ENCODE results near the gene TSHZ1. TPM values are rescaled to one million over a fixed set of nuclear protein-coding genes. Genes with fewer than 3 reads are reported as not detected.
A peak's percentile ranks its signal among the peaks of the same experiment; 100 is the strongest.

Gene TSHZ1
- polyA plus RNA-seq, 1 of the 3 experiments (the other 2 are of a cell fraction) = 2.6 TPM

- TF ChIP-seq, protein P1, sequence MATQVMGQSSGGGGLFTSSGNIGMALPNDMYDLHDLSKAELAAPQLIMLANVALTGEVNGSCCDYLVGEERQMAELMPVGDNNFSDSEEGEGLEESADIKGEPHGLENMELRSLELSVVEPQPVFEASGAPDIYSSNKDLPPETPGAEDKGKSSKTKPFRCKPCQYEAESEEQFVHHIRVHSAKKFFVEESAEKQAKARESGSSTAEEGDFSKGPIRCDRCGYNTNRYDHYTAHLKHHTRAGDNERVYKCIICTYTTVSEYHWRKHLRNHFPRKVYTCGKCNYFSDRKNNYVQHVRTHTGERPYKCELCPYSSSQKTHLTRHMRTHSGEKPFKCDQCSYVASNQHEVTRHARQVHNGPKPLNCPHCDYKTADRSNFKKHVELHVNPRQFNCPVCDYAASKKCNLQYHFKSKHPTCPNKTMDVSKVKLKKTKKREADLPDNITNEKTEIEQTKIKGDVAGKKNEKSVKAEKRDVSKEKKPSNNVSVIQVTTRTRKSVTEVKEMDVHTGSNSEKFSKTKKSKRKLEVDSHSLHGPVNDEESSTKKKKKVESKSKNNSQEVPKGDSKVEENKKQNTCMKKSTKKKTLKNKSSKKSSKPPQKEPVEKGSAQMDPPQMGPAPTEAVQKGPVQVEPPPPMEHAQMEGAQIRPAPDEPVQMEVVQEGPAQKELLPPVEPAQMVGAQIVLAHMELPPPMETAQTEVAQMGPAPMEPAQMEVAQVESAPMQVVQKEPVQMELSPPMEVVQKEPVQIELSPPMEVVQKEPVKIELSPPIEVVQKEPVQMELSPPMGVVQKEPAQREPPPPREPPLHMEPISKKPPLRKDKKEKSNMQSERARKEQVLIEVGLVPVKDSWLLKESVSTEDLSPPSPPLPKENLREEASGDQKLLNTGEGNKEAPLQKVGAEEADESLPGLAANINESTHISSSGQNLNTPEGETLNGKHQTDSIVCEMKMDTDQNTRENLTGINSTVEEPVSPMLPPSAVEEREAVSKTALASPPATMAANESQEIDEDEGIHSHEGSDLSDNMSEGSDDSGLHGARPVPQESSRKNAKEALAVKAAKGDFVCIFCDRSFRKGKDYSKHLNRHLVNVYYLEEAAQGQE (IDR thresholded peaks at IDR 0.05; ENCODE audit: low read depth, low read length) = no peak
- no peak for TF ChIP-seq SMC3 (IDR thresholded peaks at IDR 0.05; ENCODE audit: low read depth, low read length)
- no peak for TF ChIP-seq MEF2A (IDR thresholded peaks at IDR 0.05; ENCODE audit: borderline replicate concordance, low read depth)
- TF ChIP-seq EP300 (IDR thresholded peaks at IDR 0.05; ENCODE audit: borderline replicate concordance in 1 of 2, low read depth in 1 of 2, low read length in 1 of 2) = no peak; a peak in 1 of 4 replicates
- no peak for TF ChIP-seq EZH2phosphoT487 (IDR thresholded peaks at IDR 0.05; ENCODE audit: borderline replicate concordance, low read depth)
- TF ChIP-seq NRF1 (IDR thresholded peaks at IDR 0.05; ENCODE audit: low read depth, low read length) = no peak
- TF ChIP-seq RAD21 (IDR thresholded peaks at IDR 0.05; ENCODE audit: low read length) = 0 out of 2 replicates have a peak, but pooled peaks have one; percentile 1
- TF ChIP-seq, protein P2, sequence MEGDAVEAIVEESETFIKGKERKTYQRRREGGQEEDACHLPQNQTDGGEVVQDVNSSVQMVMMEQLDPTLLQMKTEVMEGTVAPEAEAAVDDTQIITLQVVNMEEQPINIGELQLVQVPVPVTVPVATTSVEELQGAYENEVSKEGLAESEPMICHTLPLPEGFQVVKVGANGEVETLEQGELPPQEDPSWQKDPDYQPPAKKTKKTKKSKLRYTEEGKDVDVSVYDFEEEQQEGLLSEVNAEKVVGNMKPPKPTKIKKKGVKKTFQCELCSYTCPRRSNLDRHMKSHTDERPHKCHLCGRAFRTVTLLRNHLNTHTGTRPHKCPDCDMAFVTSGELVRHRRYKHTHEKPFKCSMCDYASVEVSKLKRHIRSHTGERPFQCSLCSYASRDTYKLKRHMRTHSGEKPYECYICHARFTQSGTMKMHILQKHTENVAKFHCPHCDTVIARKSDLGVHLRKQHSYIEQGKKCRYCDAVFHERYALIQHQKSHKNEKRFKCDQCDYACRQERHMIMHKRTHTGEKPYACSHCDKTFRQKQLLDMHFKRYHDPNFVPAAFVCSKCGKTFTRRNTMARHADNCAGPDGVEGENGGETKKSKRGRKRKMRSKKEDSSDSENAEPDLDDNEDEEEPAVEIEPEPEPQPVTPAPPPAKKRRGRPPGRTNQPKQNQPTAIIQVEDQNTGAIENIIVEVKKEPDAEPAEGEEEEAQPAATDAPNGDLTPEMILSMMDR (IDR thresholded peaks at IDR 0.05) = no peak
- no peak for TF ChIP-seq CHD2 (IDR thresholded peaks at IDR 0.05; ENCODE audit: low read length, partially characterized antibody)
- peak; percentile 66; the same call in 1 of the 2 replicates for TF ChIP-seq SIN3A (IDR thresholded peaks at IDR 0.05; ENCODE audit: borderline replicate concordance, low read depth, low read length)
These were observed at the start of gene TSHZ1 (continued) for GRCh38 chr18:75210274-75211001.

- WGBS (ENCODE audit: low lambda C conversion rate) = 74% methylated on average over 12 of the region's 14 CpGs
- CTCF ChIA-PET = no interaction called here
- Histone ChIP-seq H3K9me2 (no peaks in the 10 kb centered on the region), H3K36me3 (replicated peaks in 1 of 2; ENCODE audit: control insufficient read depth in 1 of 2, insufficient read depth in 2 of 2, low read length in 1 of 2) (no peaks in the 10 kb centered on the region), H3K9me3 (no peaks in the 10 kb centered on the region), H3K9ac (no peak overlapping the region), H4K20me1 (ENCODE audit: insufficient read depth) (no peaks in the 10 kb centered on the region), H3K27me3 (ENCODE audit: insufficient read depth) (no peaks in the 10 kb centered on the region), H3K4me1 (ENCODE audit: control insufficient read depth in 1 of 2, insufficient read depth in 2 of 2, low read depth in 1 of 2, low read length in 1 of 2) (peaks cover 0 to 4% of the 10 kb centered on the region in 2 experiments; a peak in 1 of 4 replicates), H3K79me2 (ENCODE audit: insufficient read depth) (no peaks in the 10 kb centered on the region), H3F3A (replicated peaks; ENCODE audit: insufficient read depth) (no peaks in the 10 kb centered on the region), H3K27ac (ENCODE audit: low read depth in 2 of 2, low read length in 1 of 2) (no peak overlapping the region), H2AFZ (ENCODE audit: low read depth) (no peak overlapping the region), H3K4me2 (peak overlapping the region; percentile 23; the same call in 1 of the 2 replicates), H3K4me3 (ENCODE audit: low read depth in 2 of 2, low read length in 1 of 2) (no peak overlapping the region)
- no peak for DNase-seq
- POLR2A ChIA-PET = no interaction called here
- no peak for TF ChIP-seq RAD21 (IDR thresholded peaks at IDR 0.05; ENCODE audit: low read length)
These were observed 49.2 kb upstream of the TSHZ1 start for GRCh38 chr18:75161256-75162028.

Data from SK-N-SH (cell line).